Neural progenitor cell (in vitro differentiated cells): ENCODE data around the gene SIRPA. TPM values are rescaled to one million over a fixed set of nuclear protein-coding genes. Genes with fewer than 3 reads are reported as not detected.
A peak's percentile ranks its signal among the peaks of the same experiment; 100 is the strongest.

Experiments used
- DNase-seq: peaks from one replicate; pipeline ENCODE4 v3.0.0-alpha.2; 2016; ENCODE audit warnings: low spot score
- H2AFZ ChIP-seq: fragments of 200-600 bp; sonication (generic); replicated peaks from 2 replicates; pipeline ENCODE4 v1.6.1; 2016; ENCODE audit warnings: antibody characterized with exemption
- H3F3A ChIP-seq: fragments of 200-600 bp; sonication (generic); 2 replicates; pipeline ENCODE4 v1.6.1; 2016; ENCODE audit warnings: antibody characterized with exemption, low read depth
- H3K27ac ChIP-seq: fragments of 200-600 bp; sonication (generic); 2 replicates; pipeline ENCODE4 v1.5.1; 2016; ENCODE audit warnings: mild to moderate bottlenecking
- H3K27me3 ChIP-seq: fragments of 200-600 bp; sonication (generic); 2 replicates; pipeline ENCODE4 v1.6.1; 2016; ENCODE audit warnings: mild to moderate bottlenecking, moderate library complexity
- H3K36me3 ChIP-seq: fragments of 200-600 bp; sonication (generic); 2 replicates; pipeline ENCODE4 v1.5.1; 2016
- H3K4me1 ChIP-seq: fragments of 200-600 bp; sonication (generic); 2 replicates; pipeline ENCODE4 v1.6.1; 2016; ENCODE audit warnings: mixed run types
- H3K4me2 ChIP-seq: fragments of 200-600 bp; sonication (generic); 2 replicates; pipeline ENCODE4 v1.6.1; 2016
- H3K4me3 ChIP-seq: fragments of 200-600 bp; sonication (generic); 2 replicates; pipeline ENCODE4 v1.5.1; 2016
- H3K79me2 ChIP-seq: fragments of 200-600 bp; sonication (generic); 2 replicates; pipeline ENCODE4 v1.6.1; 2016; ENCODE audit warnings: low read depth
- H3K9ac ChIP-seq: fragments of 200-600 bp; sonication (generic); 2 replicates; pipeline ENCODE4 v1.6.1; 2016
- H3K9me3 ChIP-seq: fragments of 200-600 bp; sonication (generic); 2 replicates; pipeline ENCODE4 v1.5.1; 2016; ENCODE audit warnings: low read depth
- H4K20me1 ChIP-seq: fragments of 200-600 bp; sonication (generic); 2 replicates; pipeline ENCODE4 v1.6.1; 2016; ENCODE audit warnings: low read depth
- H3K27ac Mint-ChIP-seq: 3 replicates; pipeline ENCODE4 v1.8.0; 2021; ENCODE audit warnings: mixed read lengths
- H3K27me3 Mint-ChIP-seq: 2 replicates; pipeline ENCODE4 v1.8.0; 2022; ENCODE audit warnings: low read depth, mild to moderate bottlenecking, inconsistent platforms, moderate library complexity, mixed read lengths; ENCODE audit not compliant: insufficient read depth
- H3K36me3 Mint-ChIP-seq: 3 replicates; pipeline ENCODE4 v1.8.0; 2021; ENCODE audit warnings: mixed read lengths
- H3K4me1 Mint-ChIP-seq: 3 replicates; pipeline ENCODE4 v1.8.0; 2021; ENCODE audit warnings: mixed read lengths
- H3K4me3 Mint-ChIP-seq: 3 replicates; pipeline ENCODE4 v1.8.0; 2021; ENCODE audit warnings: mild to moderate bottlenecking, moderate library complexity, mixed read lengths
- H3K9me3 Mint-ChIP-seq: 3 replicates; pipeline ENCODE4 v1.8.0; 2020; ENCODE audit warnings: mixed read lengths
- EZH2 ChIP-seq: fragments of 200-600 bp; sonication (generic); IDR thresholded peaks from 2 replicates; pipeline ENCODE4 v1.6.1; 2017; ENCODE audit warnings: antibody characterized with exemption, mild to moderate bottlenecking, moderate library complexity
- EZH2phosphoT487 ChIP-seq: fragments of 200-600 bp; sonication (generic); IDR thresholded peaks from 2 replicates; pipeline ENCODE4 v1.6.1; 2017; ENCODE audit warnings: antibody characterized with exemption
- total RNA-seq: library from RNA; depleted of rRNA; stranded (reverse); fragments of >200 nt; gene quantifications from 2 replicates; pipeline ENCODE4 v1.2.3, GENCODE V29; 2015; ENCODE audit warnings: low replicate concordance
- TF ChIP-seq, protein P1 (sequence below): fragments of 200-600 bp; sonication (generic); IDR thresholded peaks from 2 replicates; pipeline ENCODE4 v1.5.1; 2017; ENCODE audit warnings: antibody characterized with exemption, mild to moderate bottlenecking

SIRPA gene
- total RNA-seq, 1 donor from 2014 or later: 5.1 TPM

DNA sequence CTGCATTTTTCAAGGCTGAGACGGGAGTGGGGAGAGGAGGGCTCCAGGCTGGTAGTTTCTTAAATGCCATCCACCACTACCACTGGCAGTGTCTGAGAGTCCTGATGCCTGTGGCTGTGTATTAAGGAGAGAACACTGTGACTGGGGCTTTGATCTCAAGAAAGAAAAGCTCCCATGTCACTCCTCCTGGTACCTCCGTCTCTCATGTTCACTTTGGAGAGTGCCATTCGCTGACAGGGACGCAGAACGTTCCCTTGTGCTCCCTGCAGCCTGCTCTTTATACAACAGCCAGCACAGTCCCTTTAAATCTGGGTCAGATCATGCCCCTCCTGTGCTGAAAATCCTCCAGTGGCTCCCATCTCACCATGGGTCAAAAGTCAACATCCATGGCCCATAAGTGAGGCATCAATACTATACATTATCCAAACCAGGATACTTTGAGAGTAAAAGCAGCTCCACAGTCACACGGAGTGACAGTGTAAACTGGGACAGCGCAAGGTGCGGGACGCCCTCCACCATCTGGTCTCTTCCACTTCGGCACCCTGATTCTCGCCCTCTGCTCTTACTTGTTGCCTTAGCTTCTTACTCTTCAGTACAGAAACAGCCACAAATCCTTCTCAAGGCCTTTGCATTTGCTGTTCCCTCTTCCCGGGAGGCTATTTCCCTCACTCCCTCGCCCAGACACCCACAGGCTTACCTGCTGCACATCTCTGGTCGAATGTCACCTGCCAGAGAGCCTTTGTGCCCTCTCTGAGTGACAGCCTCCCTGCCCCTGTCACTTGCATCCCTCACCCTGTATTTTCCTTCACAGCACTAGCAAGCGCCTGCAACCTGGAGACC is 78.6 kb downstream of the SIRPA start:
- Histone ChIP-seq H4K20me1 (peaks cover 11% of the 10 kb centered on the region), H3F3A (peaks cover 37% of the 10 kb centered on the region), H3K9ac (no peak overlapping the region), H3K4me1 (peaks cover 65% of the 10 kb centered on the region), H3K9me3 (no peaks in the 10 kb centered on the region), H3K36me3 (no peaks in the 10 kb centered on the region), H3K4me2 (peak overlapping the region; percentile 58), H3K4me3 (no peak overlapping the region), H3K79me2 (no peaks in the 10 kb centered on the region), H2AFZ (no peak overlapping the region), H3K27me3 (peaks cover under 1% of the 10 kb centered on the region), H3K27ac (no peak overlapping the region)
- H3K4me1 Mint-ChIP-seq: peaks cover 53% of the 10 kb centered on the region
- peak; percentile 27 for DNase-seq
- TF ChIP-seq EZH2 (no peak), EZH2phosphoT487 (no peak)
- TF ChIP-seq, protein P1, sequence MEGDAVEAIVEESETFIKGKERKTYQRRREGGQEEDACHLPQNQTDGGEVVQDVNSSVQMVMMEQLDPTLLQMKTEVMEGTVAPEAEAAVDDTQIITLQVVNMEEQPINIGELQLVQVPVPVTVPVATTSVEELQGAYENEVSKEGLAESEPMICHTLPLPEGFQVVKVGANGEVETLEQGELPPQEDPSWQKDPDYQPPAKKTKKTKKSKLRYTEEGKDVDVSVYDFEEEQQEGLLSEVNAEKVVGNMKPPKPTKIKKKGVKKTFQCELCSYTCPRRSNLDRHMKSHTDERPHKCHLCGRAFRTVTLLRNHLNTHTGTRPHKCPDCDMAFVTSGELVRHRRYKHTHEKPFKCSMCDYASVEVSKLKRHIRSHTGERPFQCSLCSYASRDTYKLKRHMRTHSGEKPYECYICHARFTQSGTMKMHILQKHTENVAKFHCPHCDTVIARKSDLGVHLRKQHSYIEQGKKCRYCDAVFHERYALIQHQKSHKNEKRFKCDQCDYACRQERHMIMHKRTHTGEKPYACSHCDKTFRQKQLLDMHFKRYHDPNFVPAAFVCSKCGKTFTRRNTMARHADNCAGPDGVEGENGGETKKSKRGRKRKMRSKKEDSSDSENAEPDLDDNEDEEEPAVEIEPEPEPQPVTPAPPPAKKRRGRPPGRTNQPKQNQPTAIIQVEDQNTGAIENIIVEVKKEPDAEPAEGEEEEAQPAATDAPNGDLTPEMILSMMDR: no peak
- H3K27me3 Mint-ChIP-seq: peaks cover 4% of the 10 kb centered on the region
- no peak overlapping the region for H3K4me3 Mint-ChIP-seq
- no peaks in the 10 kb centered on the region for H3K36me3 Mint-ChIP-seq
- H3K27ac Mint-ChIP-seq: no peak overlapping the region
- no peaks in the 10 kb centered on the region for H3K9me3 Mint-ChIP-seq

DNA sequence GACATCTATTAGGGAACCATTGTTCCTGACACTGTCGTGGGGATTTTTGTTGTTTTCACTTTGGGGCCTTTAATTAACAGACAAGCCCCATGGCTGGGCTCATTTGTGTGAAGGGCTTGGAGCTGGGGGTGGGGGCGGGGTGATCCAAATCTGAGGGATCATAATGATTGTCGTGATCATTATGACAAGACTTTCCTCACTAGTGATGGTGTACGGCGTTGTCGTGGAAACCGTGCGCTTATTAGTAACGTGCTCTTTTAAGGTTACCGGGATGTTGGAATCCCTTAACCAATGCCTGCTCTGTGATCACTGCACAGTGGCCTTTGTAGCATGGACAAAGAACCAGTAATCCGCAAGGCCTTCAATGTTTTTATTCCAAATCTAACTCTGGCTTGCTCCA is 80.1 kb downstream of the SIRPA start:
- no peaks in the 10 kb centered on the region for H3K9me3 Mint-ChIP-seq
- Histone ChIP-seq H3K4me1 (peaks cover 50% of the 10 kb centered on the region), H3K9me3 (no peaks in the 10 kb centered on the region), H2AFZ (no peak overlapping the region), H3K36me3 (no peaks in the 10 kb centered on the region), H3K79me2 (no peaks in the 10 kb centered on the region), H3K27me3 (peaks cover 5% of the 10 kb centered on the region), H3K4me2 (peak overlapping the region; percentile 58), H3K27ac (no peak overlapping the region), H3K4me3 (no peak overlapping the region), H4K20me1 (peaks cover 11% of the 10 kb centered on the region), H3F3A (peaks cover 25% of the 10 kb centered on the region), H3K9ac (no peak overlapping the region)
- no peak overlapping the region for H3K4me3 Mint-ChIP-seq
- no peak overlapping the region for H3K27ac Mint-ChIP-seq
- TF ChIP-seq, protein P1: no peak
- TF ChIP-seq EZH2phosphoT487: no peak
- no peak for TF ChIP-seq EZH2
- H3K4me1 Mint-ChIP-seq: peaks cover 42% of the 10 kb centered on the region
- no peaks in the 10 kb centered on the region for H3K36me3 Mint-ChIP-seq
- peaks cover 7% of the 10 kb centered on the region for H3K27me3 Mint-ChIP-seq
- DNase-seq: peak; percentile 62

DNA sequence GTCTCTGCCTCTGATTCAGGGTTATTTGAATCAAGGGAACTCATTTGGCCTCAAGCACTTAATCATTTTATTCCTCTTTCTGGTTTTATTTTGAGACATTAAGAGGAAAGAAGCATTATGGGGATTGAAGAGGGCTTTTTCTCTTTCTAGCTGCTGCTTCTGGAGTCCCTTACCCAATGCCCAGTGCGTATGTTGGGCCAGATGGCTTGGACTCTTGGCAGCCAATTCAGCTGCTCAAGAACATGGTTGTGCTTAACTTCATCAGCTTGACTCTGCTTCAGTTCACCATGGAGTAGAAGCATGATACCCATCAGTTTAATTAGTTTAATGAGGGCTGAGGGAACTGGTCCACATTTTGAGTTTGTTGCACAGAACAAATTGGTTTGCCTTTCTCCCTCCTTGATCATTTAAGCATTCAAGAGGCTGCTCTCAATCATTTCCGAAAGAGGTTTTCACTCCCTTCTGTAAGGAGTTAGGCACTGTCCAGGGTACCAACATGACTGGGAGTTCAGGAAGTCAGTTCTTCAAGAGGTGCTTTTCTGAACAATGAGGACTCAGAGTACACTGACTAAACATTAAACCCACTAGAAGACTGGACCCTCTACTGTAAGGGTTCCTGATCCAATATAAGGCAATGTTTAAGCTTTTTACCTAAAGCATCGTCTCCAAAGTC is 84.0 kb downstream of the SIRPA start:
- Histone ChIP-seq H3K36me3 (no peaks in the 10 kb centered on the region), H4K20me1 (no peaks in the 10 kb centered on the region), H3K4me3 (no peak overlapping the region), H3F3A (peaks cover 4% of the 10 kb centered on the region), H3K9me3 (no peaks in the 10 kb centered on the region), H2AFZ (no peak overlapping the region), H3K9ac (no peak overlapping the region), H3K27me3 (peaks cover 5% of the 10 kb centered on the region), H3K27ac (no peak overlapping the region), H3K79me2 (no peaks in the 10 kb centered on the region), H3K4me1 (peaks cover 19% of the 10 kb centered on the region), H3K4me2 (no peak overlapping the region)
- no peaks in the 10 kb centered on the region for H3K36me3 Mint-ChIP-seq
- peaks cover 19% of the 10 kb centered on the region for H3K4me1 Mint-ChIP-seq
- no peak overlapping the region for H3K27ac Mint-ChIP-seq
- H3K9me3 Mint-ChIP-seq: no peaks in the 10 kb centered on the region
- H3K4me3 Mint-ChIP-seq: no peak overlapping the region
- TF ChIP-seq, protein P1: no peak
- TF ChIP-seq EZH2phosphoT487: no peak
- TF ChIP-seq EZH2: no peak
- DNase-seq: peak; percentile 45
- peaks cover 12% of the 10 kb centered on the region for H3K27me3 Mint-ChIP-seq
